Activated CD8-positive, alpha-beta memory T cell treated with anti-CD3 and anti-CD28 coated beads for 1 hour (primary cell): ENCODE data around the gene BNC2.

Experiments used
- DNase-seq, 2 donors: peaks; one replicate each; pipeline ENCODE4 v3.0.0-alpha.2; 2020; ENCODE audit warnings: low read depth in 1 of 2; ENCODE audit errors: extremely low read depth in 1 of 2

The BNC2 gene

DNA sequence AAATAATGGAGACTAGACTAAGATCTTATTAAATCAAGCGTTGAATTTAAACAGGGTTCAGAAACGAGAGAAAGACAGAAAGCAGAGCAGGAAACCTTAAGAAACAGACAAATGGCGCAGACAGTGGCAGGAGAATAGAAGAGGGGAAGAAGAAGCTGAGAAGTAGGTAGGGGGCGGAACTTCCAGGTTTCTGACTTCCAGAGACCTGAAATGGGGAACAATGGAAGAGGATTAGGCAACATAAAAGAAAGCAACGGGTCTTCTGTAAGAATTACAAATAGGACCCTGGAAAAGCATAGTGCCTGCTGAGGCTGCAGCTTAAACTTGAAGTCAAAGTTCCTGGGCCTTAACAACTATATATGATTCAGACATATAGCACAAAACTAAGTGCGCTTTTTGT is 101.7 kb downstream of the BNC2 start:
- no peak for DNase-seq

DNA sequence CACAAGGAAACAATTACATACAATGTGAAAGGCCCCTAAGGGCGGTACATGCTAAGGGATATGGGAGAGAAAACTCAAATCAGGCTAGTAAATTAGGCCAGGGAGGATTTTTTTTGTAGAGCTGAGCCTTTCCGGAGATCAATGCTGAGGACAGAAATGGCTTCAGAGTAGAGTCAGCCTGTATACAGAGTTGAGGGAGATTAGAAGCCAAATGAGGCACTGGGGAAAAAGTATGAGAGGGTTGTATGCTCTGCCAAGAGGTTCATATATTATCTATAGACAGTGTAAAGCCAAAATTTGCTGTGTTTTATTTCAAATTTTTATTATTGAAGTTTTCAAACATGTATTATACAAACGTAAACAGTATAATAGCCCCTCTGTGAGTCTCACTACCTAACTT is 103.1 kb downstream of the BNC2 start:
- no peak for DNase-seq

DNA sequence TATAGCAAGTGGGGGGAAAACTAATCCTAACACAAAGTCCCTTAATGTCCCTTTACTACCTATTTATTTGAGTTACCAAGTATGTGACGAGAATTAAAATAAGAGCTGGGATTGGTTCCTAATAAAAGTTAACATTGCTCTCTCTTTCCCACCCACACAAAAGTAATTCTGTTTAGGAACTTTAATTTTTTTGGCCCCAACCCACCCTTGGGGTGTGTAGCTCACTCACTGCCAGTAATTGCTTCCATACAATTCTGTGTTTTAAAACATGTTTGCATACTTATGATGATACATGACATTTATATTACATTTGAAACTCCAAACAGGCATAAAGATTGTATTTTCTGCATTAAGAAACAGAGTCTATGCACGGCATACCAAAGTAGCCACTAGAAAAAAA is 106.5 kb downstream of the BNC2 start:
- no peak for DNase-seq

DNA sequence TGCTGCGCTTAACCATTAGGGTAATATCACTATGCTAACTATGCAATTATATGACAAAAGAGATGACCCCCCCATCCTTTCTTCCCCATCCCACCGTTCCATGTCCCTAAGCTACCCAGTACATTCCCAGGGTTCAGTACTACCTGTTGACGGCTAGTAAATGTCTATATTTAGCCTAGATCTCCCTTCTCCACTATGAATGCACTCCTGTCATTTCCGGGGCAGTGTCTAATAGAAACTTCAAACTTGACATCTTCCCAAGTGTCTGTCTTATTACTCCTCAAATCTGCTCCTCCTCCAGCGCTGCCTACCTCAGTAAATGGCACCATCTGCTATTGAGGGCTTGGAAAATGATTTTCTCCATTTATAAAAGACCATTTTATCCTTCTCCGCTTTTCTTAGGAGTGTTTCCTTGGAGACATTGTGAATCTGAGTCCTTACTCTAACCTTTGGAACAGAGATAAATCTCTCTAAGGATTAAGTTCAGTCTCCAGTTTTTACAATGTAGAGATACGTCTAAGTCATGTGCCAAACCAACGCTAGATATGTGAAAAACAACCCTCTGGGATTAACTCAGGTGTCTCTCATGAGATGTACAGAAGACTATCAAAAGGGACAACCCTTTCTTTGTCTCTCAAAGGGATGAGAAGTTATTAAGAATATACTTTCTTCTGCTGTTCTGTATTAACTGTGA is 114.9 kb downstream of the BNC2 start:
- no peak for DNase-seq

DNA sequence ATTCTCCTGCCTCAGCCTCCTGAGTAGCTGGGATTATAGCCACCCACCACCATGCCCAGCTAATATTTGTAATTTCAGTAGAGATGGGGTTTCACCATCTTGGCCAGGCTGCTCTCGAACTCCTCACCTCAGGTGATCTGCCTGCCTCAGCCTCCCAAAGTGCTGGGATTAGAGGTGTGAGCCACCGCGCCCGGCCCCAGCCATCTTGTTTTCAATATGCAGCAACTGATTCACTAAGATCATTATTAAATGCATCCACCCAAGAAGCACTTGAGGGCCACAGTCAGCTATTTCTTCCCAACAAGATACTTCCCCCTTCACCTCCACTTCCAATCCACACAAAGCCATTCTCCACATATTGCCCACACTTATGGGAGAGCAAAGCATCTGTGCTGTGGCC is 115.8 kb downstream of the BNC2 start:
- DNase-seq, result no peak

DNA sequence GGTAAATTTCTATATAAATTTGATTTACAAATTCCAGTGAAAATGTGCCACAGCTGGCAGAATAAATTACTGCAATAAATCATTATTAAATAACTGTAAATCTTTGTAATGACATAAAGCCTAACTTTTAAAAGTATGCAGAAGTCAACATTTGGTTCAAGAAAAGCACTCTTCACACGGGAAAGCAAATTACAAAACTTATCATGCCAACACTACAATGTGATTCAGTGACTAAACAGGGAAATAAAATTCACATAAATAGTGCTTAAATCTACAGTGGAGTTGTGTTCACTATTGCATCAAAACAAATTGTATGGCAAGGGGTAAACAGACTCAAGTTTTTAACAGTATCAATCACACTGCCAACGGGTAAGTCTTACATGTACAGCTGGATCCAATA is 117.2 kb downstream of the BNC2 start:
- no peak for DNase-seq

DNA sequence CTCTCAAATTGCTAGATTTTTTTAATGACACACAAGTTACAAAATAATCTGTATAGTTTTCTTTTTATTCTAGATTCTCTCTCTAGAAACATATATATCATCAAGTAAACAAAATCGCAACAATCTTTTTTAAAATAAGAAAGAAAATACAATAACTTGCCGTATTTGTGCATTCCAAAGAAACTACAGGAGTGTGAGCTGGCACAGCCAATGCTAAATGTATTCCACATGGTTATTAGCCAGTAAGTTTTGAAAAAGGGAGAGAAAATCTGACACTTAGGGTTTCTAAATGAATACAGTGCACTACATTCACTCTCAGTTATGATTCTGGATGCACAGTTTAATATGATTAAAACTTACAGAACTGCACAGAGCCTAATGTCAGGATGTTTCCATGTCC is 117.9 kb downstream of the BNC2 start:
- no peak for DNase-seq

DNA sequence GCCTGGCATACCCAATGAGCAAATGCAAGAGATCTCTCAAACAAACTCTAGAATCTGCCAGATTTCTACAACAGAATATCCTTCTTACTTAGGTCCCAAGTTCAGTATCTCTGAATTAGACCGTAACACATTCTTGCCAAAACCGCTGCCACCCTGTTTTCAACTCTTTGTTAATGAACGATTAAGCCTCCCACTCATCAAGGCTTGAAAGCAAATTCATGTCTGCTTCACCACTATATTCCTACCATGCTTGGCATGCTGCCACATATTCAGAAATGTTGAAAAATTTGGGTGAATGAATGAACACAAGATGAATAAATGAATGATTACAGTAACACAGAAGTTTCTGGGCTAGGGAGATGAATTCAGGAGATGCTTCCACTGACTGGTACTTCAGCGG is 119.9 kb downstream of the BNC2 start:
- no peak for DNase-seq

DNA sequence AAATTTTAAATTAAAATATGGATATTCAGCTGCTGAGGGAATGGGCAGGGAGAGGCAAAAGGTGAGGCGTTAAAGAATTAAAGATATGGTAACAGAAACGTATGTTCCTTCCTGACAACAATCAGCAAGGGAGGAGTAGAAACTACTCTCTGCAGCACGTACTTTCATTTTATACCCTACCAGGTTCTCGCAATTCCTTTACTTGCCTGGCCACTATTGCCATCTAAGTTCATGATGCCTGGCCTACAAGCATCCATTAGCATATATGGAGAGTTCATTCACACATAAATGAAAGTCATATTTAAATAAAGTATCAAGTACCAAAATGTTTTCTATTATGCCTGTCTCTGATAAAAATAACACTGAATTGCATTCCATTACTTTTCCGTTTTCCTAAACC is 125.1 kb downstream of the BNC2 start:
- no peak for DNase-seq

DNA sequence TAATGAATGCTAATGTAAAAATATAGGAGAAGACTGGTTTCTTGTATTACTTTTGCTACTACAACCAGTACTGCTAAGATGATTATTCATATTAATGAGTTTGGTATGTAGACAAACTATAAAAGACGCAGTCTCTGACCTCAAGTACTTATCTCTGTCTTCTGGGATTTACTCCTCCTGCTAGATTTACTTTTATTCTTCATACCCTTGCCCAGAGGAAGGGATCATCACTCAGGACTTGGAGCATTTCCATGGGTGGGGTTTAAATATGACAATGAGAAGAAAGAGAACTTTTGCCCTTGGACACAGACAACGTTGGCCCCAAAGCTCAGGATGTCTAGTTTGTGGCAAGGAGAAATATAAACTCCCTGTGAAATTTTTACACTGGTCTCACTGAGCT is 126.1 kb downstream of the BNC2 start:
- DNase-seq, result no peak

DNA sequence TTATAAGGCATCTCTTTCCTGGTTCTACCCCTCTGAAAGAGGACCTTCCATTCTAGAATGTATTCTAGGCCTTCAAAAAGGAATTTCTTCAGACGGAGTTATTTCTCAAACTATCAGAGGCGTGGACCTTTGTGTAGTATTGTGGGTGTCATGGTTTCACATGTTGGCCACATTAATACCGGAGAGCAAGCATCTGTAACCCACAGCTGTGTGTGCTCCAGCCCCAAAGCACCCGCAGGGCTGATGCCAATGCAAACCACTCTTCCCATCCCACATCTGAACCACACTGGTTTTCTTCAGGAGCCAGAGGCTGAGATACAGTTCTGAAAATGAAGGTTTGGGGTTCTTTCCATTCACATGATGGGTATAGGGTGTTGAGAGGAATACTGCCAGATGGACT is 127.1 kb downstream of the BNC2 start:
- no peak for DNase-seq

DNA sequence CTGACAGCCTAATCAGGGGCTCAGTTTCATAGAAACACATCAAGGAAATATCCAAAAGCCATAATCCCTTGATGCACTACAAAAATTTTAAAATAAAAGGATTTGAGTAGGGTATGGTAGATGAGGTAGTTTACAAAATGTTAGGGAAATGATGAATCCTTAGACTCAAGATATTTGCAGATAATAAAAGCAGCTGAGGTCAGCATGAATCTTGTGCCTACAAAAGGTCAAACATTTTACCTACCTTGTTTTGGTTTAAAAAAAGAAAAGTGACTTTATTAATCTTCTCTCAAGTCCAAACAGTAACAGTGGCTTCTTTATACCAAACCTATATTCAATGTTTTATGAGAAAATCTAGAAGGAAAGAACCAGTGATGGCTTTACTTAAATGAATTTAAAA is 135.5 kb downstream of the BNC2 start:
- DNase-seq, result no peak

DNA sequence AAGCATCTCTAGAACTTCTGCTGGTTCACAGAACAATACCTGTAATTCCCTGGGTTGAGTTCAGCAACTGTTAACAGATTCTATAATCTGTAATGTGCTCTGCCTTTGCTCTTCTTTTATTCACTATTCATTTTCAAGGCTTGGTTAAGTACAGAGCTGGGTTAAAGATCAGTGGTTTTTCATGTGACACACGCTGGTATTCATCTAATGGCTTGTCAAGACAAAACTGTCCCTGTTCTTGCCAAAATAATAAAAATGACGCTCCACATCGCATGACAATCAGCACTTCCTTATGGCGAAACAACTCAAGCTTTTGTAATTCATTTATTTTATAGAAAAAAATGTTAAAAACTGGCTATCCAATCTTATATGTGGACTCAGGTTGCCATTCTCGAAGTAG is 137.9 kb downstream of the BNC2 start:
- DNase-seq, result no peak

DNA sequence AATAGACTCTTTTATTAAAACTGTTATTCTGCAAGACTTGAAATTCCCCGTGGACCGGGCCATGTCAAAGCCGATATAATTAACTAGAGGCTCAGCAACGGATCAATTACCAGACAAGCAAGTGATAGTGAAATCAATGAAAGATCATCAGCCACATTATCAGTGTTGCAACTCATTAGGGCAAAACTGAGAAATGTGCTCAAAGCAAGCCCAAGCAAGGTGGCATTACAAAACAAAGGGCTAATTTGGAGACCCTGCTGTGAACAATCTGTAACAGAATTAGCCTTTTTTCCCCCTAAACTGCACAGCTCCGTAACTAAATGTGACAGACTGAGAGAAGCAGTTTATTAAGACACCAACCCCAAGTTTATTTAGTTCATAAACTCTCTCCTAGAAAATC is 140.3 kb downstream of the BNC2 start:
- no peak for DNase-seq

DNA sequence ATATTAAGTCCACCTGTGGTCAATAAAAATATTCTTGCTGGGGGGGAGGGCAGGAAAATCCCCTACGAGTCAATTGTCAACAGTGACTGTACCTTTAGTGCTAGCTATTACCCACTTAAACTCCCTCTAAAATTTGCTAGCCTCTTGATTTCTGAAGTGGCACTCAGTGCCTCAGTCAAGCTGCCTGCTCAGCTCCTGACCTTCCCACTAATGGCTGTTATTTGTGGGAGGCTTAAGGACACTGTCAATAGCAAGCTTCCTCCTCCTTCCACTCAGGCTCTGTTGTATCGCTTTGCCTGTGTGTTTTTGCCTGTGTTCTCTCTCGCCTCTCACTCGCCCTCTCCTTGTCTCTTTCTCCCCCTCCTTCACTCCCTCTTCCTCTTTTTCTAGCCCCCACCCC is 140.8 kb downstream of the BNC2 start:
- no peak for DNase-seq

DNA sequence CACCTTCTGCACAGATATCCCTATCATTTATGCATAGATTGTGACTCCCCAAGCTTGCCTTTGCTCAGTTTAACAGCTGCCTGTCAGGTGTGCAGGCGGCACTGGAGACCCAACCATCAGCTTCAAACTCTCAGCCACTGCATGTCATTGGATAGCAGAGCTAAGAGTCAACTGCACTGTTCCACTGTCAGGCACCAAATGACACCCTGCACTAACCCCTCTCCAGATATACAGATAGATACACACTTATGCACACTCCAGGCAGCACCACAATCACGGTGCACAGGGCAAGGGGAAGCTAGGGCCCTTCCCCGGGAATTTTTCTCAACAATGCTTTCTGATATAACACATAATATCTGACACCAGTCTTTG is 142.3 kb downstream of the BNC2 start:
- no peak for DNase-seq

DNA sequence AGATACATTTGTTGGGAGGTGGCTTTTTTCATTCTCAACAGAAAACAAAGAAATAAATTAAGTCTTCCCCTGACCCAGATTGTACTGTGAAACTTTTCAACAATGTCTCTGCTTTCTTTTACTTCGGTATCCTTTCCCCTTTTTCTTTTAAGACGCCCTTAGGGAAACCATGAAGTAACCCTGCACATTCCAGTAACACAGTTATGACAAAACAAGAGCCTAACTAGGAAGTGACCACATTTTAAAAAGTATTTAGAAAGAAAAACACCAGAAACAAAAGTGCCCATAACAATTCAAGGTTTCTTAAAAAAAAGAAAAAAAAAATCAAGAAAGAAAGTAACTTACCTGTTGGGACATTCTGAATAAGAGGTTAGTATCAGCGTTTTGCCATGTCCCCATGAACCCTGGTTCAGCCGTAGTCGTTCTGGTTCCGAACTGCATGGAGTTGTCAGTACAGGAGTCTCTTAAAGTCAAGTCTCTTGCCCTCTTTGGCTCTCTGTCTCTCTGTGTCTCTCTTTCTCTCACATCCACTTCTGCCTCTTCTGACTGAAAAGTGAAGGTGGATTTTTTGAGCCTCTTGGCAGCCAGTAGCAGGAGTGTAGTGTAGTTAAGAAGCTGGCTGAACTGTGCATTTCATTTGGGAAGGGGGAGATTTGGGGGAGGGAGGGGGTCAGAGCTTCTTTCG is 142.9 kb downstream of the BNC2 start:
- DNase-seq, result no peak

DNA sequence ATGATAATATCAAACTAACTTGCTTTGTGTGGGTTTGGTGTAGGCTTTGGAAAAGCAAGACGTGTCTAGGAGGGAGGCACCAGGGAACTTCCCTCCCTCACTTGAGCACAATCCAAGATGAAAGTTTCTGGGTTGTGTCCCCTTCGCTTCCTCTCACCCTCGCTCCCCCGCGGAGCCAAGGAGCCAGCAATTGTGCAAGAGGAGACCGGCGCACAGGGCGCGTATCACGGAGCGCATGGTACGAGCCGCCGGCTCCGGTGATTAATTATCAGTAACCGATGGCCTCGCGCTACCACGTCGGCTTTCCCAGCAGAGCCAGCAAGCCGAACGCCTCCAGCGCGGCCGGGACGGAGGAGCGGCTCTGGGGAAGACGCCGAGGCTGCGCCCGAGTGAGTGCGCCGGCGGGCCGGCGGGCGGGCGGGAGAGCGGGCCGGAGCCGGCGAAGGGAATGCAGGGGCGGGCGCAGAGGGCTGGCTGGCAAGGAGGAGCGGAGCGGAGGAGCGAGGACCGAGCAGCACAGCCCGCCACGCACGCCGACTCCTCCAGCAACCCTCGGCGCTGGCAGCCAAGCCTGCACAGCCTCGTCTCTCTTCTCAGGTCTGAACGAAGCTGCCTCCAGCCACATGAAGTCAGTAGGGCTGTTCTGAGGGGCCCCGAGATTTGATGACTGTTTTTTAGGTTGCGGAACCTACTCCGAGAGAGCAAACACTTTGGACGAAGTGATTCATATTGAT is 143.6 kb downstream of the BNC2 start:
- no peak for DNase-seq

DNA sequence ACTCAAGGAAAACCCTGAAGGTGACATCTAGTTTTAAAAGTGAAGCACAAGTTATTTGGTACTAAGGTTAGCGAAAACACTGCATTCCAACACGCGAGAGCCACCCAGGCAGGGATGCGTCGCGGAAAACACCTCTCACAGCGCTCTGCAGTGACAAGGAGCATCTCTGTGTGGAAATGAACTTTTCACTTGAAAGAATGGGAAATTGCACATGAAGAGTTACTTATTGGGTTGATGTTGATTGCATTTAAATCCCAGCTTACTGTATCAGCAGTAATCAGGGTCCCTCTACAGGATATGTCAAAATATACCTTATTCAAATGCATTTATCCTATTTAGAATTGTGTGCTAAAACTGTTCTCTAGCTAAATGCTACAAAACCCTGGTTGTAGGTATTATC is 144.4 kb downstream of the BNC2 start:
- DNase-seq, result no peak

DNA sequence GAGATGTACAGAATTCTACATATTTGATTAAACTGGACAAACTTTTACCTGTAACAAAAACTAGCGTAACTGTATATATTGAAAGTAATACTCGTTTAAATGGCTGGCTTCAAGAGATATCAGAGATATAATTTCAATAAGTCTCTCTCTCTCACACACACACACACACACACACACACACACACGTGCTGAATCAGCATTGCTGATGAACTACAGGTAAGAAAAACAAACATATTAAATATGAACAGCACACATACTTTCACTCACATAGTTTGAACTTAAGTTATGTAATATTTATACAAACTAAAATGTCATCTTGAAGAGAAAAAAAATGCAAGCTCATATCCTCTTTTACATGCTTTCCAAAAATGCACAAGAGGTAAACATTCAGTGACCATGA is 145.4 kb downstream of the BNC2 start:
- DNase-seq, result no peak

DNA sequence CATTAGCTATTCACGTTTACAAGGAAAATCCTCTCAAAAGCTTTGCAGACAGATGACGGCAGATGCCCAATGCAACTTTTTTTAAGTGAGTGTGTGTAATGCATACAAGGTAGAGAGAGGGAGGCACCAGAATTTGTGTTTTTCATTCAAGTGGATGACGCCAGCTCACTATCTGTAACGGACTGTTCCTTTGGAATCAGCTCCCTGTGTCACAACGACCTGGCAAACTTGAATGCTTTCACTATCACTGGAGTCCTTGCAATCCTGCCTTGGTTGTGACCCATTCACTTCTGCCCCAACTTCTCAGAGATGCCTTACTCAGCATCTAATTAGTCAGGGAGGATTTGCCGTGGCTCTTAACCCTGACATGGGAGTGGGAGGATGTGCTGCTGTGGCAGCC is 148.5 kb downstream of the BNC2 start:
- DNase-seq, result no peak

DNA sequence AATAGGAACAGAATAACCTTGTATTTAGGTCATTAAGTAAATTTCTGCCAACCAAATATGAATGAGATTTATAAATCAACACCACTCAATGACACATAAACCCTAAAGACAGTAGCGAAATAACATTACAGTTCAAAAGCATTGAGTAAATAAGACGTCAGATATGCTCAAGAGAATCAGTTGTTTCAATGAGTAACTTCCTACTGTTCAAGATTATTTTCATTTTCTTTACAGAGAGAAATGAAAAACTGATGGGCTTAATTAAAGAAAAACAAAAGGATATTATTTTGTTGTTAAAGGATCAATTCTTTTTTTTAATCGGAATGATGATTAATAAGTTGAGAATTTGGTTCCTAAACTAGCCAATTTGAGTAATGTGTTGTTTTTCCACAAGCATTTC is 150.1 kb downstream of the BNC2 start:
- DNase-seq, result no peak
